ACHN (cell line): ENCODE results near the gene FMN1.

Source experiments
- DNase-seq: peaks from one replicate; pipeline ENCODE4 v3.0.0-alpha.2; 2015
- in situ Hi-C: cut with HindIII; loops from 2 replicates; pipeline ENCODE4 v1.10.0; 2017; ENCODE audit warnings: low sequenced_read_pairs, low pct_ligation_motif_present, low pct_unique_long_range_greater_than_20kb

The FMN1 gene

GRCh38 chr15:32723171-32723948 is 471.2 kb downstream of the FMN1 start:
- DNase-seq: no peak
- in situ Hi-C loops: no loop called here

DNA sequence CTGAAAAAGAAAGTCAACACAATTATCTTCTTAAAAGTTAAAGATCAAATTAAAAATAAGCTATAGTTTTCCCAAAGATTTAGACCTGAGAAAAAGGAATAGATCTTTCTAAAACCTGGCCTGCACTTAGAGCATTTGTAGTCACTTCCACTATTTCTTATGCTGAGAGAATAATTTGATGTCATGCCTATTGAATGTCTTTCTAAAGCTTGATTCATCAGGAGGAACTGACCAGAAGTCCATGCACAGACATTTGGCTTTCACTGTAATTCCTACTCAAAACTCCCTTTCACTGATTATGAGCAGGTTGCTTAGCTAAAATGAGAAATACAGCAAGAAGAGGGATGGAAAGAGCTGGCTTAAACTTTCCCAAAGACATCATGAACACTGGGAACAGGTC is 472.4 kb downstream of the FMN1 start:
- no peak for DNase-seq
- in situ Hi-C loops: no loop called here

- in situ Hi-C loops: no loop called here
- DNase-seq: no peak
Measured at GRCh38 chr15:32721596-32721995, 472.9 kb downstream of the FMN1 start.

DNA sequence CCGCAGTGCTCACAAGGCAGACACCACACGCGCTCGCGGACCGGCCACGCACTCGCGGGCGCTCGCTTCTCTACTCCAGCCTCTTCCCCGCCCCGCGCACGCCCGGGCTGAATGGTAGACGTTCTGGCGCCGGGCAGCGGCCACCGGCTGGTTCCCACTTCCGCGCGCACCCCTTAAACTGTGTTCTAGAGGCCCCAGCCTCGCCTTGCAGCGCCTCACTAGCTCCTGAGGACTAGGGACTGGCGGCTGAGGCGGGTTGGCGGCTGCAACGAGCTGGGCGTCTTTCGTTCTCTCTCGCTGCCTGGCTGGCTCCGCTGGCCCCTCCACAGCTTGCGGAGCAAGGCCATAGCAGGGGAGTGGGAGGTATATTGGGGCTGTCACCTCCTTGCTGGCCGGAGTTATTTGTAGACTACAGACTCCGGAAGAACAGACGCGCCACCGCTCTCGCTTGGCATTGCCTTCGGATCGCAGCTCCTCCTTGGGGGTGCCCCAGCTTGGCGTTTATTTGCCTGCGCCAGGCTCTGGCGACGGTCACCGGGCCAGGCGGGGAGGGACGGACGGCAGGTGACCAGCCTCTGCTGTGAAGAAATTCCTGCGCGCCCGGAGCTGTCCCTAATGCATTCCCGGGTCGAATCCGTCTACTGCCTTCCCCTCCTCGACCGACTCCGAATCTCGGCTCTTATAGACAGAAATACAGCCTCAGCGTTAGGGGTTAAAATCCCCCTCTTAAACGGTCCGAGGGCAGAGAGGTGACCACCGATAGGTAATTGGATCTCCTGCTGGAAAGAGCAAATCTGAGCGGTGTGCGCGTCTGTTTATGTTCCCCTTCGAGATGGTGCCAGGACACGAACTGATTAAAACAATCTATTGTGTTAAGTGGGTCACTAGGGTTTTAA is 475.4 kb downstream of the FMN1 start:
- peak; percentile 4 for DNase-seq
- in situ Hi-C loops: no loop called here

GRCh38 chr15:32718227-32718820 is 476.2 kb downstream of the FMN1 start:
- DNase-seq: no peak
- in situ Hi-C loops: no loop called here

DNA sequence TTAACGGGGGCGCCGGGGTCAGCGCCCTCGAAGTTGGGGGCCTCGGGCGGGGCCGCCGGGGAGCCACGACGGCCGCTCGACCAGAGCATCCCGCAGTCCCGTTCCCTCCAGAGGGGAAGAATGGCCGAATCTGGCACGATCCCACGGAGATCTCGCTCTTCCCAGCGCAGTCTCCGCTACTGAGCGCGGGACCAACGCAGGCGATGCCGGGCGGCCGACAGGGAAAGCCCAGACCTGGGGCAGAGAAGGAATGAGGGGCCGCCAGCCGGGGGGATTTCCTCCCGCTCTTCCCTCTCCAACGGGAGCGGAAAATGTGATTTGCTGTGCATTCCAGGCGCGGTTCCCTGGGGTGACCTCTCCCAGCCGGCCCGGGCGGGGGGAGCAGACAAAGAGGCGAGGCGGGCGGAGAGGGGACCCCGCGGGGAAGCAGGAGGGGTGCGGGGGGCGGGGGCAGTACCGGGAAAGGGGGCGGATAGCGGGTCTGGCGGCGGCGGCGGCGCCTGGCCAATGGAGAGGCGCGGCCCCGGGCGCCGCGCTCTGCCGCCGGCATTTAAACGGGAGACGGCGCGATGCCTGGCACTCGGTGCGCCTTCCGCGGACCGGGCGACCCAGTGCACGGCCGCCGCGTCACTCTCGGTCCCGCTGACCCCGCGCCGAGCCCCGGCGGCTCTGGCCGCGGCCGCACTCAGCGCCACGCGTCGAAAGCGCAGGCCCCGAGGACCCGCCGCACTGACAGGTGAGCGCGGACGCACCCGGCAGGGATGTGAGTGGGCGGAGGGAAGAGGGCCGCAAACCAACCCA is 476.9 kb downstream of the FMN1 start, which contains the start of gene GREM1:
Gene GREM1, plus strand, starts transcription at position 579 of the 801 bp plus-strand sequence. CDS start 12,687 bp downstream, outside the sequence.
- in situ Hi-C loops: no loop called here
- no peak for DNase-seq

- in situ Hi-C loops: no loop called here
- no peak for DNase-seq
Measured at GRCh38 chr15:32716915-32717425, 477.5 kb downstream of the FMN1 start.

GRCh38 chr15:32716216-32716914 is 478.1 kb downstream of the FMN1 start:
- DNase-seq: no peak
- in situ Hi-C loops: no loop called here
